HG03432 (cell line): ENCODE data around the gene ABCE1.

Experiments used
- ATAC-seq: cut with Tn5 transposase; IDR thresholded peaks from one replicate; pipeline ENCODE4 v1.9.1; 2021; ENCODE audit warnings: mild to moderate bottlenecking, moderate library complexity; ENCODE audit not compliant: unreplicated experiment

The ABCE1 gene

DNA sequence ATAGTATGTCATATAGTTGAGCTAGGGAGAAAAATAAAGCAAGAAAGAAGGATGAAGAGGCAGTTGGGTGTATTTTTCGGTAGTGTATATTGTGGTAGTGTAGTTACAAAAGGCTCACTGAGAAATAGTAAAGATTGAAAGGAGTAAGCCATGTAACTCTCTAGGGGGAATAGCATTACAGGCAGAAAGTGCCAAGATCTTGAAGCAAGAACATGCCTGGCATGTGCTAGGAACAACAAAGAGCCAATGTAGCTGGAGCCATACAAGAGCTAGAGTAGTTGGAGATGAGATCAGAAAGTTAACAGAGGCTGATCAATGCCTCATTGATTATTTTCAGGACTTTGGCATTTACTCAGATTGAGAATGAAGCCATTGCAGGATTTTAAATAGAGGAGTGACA is 3.0 kb downstream of the ABCE1 start:
- no peak for ATAC-seq

DNA sequence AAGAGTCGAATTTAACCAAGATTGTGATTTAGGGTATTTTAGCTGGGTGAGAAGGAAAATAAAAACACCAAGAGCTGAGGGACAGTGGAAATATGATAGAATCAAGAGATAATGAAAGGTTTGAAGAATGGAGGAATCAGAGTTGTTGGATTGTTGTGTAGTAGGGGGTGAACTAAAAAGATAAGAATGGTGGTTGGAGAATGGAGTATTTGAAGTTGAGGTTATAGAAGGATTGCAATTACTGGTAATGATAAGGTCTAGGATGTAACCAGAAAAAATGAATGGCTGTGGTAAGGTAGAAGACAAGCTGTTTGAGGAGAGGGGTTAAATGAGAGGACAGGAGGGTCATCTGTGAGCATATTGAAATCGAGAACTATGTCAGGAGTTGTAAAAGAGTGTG is 4.5 kb downstream of the ABCE1 start:
- ATAC-seq, result no peak

- no peak for ATAC-seq
Observed at GRCh38 chr4:145103496-145103895, 5.4 kb downstream of the ABCE1 start.

GRCh38 chr4:145107126-145107525 is 9.0 kb downstream of the ABCE1 start:
- no peak for ATAC-seq

DNA sequence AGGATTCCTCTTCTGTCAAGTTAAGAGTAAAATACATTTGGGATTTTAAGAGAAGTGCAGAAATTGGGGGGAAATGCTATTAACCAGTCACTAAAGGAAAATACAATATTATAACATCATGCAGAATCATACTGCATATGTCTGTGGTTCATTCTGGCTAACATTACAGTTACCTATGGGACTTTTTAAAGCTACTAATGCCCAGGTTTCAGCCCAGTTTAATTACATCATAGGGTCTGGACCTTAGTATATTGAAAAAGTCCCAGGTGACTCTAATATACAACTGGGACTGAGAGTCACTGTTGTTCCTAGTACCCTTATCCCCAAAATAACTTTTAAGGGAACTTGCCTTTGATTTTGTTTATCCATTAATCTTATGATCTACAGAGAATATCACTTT is 10.0 kb downstream of the ABCE1 start:
- no peak for ATAC-seq

DNA sequence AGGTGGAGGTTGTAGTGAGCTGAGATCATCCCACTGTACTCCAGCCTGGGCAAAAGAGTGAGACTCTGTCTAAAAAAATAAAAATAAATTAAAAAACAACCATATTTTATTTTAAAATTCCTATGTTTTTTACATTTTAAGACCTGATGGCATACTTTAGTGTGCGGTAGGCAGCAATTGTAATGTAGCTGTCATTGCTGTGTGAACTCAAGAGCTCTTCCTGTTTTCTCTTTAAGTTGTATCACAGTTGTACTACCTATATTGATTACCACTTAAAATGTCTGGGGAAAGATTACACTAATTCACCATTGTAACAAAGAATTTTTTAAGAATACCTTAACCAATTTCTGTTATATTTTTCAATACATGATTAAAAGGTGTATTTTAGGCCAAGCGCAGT is 27.3 kb downstream of the ABCE1 start:
- no peak for ATAC-seq

DNA sequence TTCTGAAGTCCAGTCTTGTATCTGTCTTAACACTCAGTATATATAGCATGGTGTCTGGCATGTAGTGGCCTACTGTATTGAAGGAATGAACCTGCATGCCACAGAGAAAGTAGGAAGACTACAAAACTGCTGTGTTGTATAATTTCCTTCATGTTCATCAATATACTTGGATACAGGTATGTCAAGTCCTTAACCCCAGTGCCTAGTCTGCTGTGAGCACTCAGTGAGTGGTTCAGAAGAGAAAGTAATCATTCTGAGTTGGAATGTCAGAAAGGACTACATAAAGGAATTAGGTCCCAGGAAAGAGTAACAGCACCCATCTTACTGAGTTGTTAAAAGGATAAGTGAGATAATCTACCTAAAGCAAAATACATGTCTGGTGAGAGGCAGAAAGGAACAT is 32.0 kb downstream of the ABCE1 start:
- no peak for ATAC-seq

DNA sequence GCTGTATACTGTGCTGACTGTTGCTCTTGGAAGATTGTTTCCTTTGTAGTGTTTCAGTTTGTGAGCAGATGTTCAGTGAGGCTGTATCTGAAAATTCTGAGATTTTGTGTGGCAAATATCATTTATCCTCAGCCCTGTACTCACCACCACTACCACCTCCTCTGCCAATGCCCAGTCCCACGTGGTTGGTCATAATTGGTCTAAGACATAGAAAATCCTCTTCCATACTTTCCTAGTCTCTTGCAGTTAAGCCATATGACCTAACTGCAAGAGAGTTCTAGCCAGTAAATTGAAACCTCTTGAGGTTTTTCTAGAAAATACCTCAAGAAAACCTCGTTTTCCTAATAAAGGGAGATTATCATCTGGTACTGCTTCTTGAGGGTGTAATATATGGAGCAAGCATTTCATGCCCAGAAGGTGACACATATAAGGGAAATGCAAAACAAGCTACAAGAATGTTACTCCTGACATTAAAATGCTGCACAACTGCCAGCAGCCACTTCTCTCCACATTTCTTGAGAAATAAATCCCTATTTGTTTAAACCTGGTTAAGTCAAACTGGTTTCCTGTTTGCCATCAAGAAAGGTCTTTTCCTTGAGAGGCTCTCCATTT is 32.8 kb downstream of the ABCE1 start:
- no peak for ATAC-seq

DNA sequence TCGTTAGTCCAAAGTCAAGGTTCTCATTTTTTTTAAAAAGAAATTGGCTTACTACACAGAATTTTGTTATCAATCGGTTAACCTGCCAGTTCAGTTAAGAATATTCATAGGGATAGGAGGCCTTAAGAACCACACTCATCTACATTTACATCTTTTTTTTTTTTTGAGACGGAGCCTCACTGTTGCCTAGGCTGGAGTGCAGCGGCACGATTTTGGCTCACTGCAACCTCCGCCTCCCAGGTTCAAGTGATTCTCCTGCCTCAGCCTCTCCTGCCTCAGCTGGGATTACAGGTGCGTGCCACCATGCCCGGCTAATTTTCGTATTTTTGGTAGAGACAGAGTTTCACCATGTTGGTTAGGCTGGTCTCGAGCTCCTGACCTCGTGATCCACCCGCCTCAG is 33.7 kb downstream of the ABCE1 start:
- no peak for ATAC-seq

- ATAC-seq, result peak; percentile 87
Observed at GRCh38 chr4:145132511-145133098, 34.5 kb downstream of the ABCE1 start.

- peak; percentile 34 for ATAC-seq
Observed at GRCh38 chr4:145136219-145136618, 38.1 kb downstream of the ABCE1 start.

GRCh38 chr4:145148980-145149379 is 50.9 kb downstream of the ABCE1 start:
- ATAC-seq, result no peak

DNA sequence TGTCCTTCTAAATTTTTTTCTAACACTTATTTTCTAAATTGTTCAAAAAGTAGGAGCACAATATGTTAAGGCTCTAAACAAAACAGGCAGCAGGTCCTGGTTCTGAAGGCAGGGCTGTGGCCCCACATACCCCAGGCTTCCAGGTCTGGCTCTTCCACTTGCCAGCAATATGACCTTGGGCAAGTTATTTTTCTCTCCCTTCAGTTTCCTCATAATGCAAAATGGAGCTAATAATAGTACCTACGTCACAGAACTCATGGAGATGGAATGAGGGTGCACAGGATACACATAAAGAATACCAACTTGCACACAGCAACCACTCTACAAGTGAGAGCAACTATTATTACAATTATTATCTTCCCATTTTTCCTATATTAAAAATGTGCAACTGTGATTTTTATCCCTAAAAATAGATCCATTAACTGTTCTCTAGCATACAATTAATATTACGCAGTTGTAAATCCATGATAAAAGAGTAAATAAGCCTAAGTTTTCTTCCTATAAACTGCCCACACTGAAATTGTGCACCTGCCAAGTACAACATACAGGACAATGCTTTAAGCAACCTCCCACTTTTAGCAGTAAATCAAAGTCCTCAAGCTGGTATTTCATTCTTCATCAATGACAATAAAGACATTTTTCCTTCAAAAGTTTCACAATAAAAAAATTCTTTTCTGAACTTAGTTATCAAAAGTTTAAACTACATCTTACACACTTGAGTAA is 55.2 kb downstream of the ABCE1 start:
- no peak for ATAC-seq

DNA sequence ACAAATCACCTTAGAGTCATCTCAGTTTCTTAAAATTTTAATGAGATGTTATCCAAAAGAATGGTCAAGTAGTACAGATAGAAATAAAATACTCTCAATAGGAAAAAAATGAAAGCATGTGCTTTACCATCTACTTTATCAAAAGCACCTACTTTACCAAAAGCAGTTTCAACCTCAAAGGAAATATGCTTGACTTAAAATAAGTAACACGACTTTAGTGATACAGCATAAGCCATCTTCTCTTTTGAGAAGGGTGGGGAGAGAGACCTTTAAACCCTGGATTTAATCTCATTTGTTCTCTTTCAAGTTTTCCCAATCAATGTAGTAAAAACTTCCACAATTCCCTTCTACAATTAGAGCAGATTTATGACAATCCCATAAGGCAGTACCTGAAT is 55.8 kb downstream of the ABCE1 start:
- peak; percentile 55 for ATAC-seq

DNA sequence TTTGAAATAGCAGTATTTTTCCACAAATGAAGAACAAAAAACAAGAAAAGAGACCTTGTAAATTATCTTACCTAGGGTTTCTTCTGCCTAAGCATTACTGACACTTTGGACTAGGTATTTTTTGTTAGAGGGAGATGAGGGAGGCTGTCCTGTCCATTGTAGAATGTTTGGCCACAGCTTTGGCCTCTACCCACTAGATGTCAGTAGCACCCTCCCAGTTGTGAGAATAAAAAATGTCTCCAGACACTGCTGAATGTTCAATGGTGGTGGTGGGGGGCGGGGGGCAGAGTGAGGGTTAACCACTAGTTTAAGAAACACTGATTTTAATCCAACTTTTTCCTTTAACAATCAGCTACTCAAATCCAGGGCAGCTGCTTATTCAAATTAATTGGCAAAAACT is 56.5 kb downstream of the ABCE1 start:
- ATAC-seq, result peak; percentile 81

DNA sequence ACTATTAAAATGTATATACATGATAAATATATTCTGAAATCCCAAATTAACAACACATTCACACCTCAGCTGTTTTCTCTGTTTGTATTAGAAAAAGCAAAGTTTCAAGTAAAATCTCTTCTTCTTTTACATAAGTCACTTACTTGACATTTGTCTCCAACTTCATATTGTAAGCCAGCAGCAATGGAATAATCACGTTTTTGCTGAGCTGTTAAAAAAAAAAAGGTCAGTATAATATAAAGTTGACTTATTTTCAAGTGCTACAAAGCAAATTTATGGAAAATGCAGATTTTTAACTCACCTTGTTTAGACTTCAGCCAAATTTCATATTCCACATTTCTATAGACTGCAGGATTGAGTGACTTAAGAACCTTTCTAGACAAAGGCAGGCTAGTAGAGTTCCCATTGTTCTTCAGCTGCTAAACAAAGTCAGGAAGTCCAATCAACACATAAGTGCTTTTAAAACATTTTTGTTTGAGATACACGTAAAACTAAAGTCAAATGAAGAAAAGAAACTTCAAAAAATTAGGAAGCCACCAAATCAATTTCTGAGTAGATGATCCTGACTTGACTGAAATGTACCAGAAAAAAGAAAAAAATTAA is 57.3 kb downstream of the ABCE1 start:
- no peak for ATAC-seq

- ATAC-seq, result no peak
Observed at GRCh38 chr4:145156986-145157385, 58.9 kb downstream of the ABCE1 start.

DNA sequence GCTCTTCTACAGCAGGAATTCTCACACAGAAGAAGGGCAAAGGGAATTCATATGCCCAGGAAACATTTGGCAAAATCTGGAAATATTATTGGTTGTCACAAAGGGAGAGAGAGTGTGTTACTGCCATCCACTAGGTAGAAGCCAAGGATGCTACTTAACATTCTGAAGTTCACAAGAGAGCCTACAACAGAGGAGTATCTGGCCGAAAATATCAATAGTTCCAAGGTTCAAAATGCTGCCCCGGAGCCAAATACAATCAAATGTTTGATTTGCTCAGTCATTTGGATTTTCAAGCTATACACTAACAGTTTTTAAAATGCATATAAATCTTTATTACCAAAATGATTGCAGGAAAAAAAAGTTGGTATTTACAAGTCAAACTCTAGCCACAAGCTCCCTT is 63.4 kb downstream of the ABCE1 start:
- no peak for ATAC-seq

DNA sequence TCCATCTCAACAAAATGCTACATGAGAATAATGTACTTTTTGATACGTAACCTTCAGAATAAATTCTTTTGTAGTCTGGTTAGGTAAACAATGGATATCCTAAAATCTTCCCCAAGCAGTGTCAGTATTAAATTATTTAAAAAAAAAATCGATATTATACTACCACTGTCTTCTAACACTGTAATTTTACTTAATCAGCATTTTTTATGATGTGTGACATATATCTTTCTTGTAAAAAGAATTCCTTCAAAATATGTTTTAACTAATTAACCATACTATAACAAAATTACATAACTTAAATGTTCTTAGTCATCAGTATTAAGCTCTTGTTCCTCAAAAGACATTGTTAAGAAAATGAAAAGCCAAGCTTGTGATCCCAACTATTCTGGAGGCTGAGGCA is 69.8 kb downstream of the ABCE1 start:
- no peak for ATAC-seq

GRCh38 chr4:145168581-145169187 is 70.6 kb downstream of the ABCE1 start:
- no peak for ATAC-seq

DNA sequence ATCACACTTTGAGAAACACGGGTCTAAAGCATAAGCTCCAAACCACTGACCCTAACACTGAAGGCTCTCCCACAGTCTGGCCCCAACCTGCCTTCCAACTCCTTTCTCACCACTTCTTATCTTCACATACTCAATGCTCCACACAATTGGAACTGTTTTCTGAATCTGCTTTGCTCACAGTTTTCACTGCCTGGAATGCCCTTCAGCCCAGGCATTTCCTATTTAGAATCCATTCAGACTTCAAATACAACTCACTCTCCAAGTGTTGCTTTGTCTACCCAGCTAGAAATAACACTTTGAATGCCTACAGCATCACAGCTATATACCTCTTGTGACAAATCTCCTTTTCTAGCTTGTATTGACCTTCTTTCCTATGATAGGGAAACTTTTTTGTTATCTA is 72.1 kb downstream of the ABCE1 start:
- no peak for ATAC-seq

GRCh38 chr4:145171911-145172310 is 73.8 kb downstream of the ABCE1 start:
- no peak for ATAC-seq
